GM21576 (cell line): ENCODE data around the gene CFHR2.

ENCODE experiments used
- ATAC-seq: cut with Tn5 transposase; IDR thresholded peaks from one replicate; pipeline ENCODE4 v1.9.1; 2021; ENCODE audit warnings: mild to moderate bottlenecking, moderate library complexity; ENCODE audit not compliant: unreplicated experiment

Gene CFHR2

GRCh38 chr1:196997423-196997822 is 53.9 kb downstream of the CFHR2 start:
- ATAC-seq = no peak

GRCh38 chr1:197001828-197002227 is 58.3 kb downstream of the CFHR2 start:
- no peak for ATAC-seq

GRCh38 chr1:197003132-197003531 is 59.6 kb downstream of the CFHR2 start:
- ATAC-seq = no peak

- no peak for ATAC-seq
Measured at GRCh38 chr1:197008861-197009260, 65.3 kb downstream of the CFHR2 start.
